WERI-Rb-1 (cell line): ENCODE measurements around the gene SMIM29.

Experiments used
- DNase-seq: peaks from one replicate; pipeline ENCODE4 v3.0.0-alpha.2; 2020
- H3K27ac ChIP-seq: fragments of 250-450 bp; sonication (Bioruptor Pico); 2 replicates; pipeline ENCODE4 v1.5.1; 2020; ENCODE audit warnings: mild to moderate bottlenecking, moderate library complexity
- H3K27me3 ChIP-seq: fragments of 250-450 bp; sonication (Bioruptor Pico); 2 replicates; pipeline ENCODE4 v1.5.1; 2021; ENCODE audit warnings: mild to moderate bottlenecking, low read depth, moderate library complexity; ENCODE audit not compliant: insufficient read depth, severe bottlenecking
- H3K36me3 ChIP-seq: fragments of 250-450 bp; sonication (Bioruptor Pico); 2 replicates; pipeline ENCODE4 v1.5.1; 2020; ENCODE audit warnings: mild to moderate bottlenecking, moderate library complexity
- H3K4me3 ChIP-seq: 2 replicates; pipeline ENCODE4 v1.5.1; 2011; ENCODE audit warnings: low read depth, mild to moderate bottlenecking, control low read depth, low read length
- H3K9me3 ChIP-seq: fragments of 250-450 bp; sonication (Bioruptor Pico); 2 replicates; pipeline ENCODE4 v1.5.1; 2021; ENCODE audit warnings: mild to moderate bottlenecking, moderate library complexity; ENCODE audit not compliant: severe bottlenecking
- TF ChIP-seq, protein P1 (sequence below): IDR thresholded peaks from 2 replicates; pipeline ENCODE4 v1.5.1; 2011; ENCODE audit warnings: low read depth, mild to moderate bottlenecking, control low read depth, inconsistent platforms, low read length

Gene SMIM29

DNA sequence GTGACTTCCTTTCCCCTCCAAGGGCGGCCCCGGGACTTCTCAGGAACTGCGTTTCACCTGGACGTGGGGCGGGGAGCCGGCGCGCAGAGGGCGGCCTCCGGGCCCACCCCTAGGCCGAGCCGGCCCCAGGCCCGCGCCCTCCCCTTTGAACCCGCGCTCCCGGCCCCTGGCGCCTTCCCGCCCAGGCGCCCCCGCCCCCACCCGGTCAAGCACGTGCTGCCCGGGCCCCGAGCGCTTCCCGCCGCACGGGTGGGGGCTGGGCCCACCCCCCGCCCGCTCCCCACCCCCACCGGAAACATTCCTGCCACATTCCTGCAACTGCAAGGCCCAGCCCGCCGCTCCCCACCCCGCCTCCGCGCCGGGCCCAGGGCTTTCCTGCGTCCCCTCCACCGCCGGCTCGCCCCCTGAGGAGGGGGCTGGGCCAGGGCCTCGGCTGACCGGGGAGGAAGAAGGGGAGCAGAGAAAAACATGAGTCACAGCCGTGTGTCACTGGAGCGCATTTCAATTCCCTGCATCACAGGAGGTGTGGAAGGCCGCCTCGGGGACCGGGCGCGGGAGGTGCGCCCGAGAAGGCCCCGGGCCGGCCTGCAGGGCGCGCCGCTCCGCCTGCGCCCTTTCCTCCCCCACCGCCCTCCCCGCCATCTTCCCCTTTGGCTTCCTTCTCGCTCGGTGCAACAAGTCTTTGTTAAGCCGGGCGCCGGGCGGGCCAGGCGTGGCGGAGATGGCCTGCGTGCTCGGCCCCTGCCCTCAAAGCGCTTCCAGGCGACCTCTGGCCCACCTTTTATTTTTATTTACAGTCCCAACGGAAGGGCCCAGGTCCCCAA is 13.3 kb downstream of the SMIM29 start:
- DNase-seq, result no peak
- H3K27ac ChIP-seq, result no peak overlapping the region
- H3K27me3 ChIP-seq, result no peaks in the 10 kb centered on the region
- no peaks in the 10 kb centered on the region for H3K9me3 ChIP-seq
- no peak overlapping the region for H3K4me3 ChIP-seq
- H3K36me3 ChIP-seq, result peaks cover 28% of the 10 kb centered on the region
- TF ChIP-seq, protein P1, sequence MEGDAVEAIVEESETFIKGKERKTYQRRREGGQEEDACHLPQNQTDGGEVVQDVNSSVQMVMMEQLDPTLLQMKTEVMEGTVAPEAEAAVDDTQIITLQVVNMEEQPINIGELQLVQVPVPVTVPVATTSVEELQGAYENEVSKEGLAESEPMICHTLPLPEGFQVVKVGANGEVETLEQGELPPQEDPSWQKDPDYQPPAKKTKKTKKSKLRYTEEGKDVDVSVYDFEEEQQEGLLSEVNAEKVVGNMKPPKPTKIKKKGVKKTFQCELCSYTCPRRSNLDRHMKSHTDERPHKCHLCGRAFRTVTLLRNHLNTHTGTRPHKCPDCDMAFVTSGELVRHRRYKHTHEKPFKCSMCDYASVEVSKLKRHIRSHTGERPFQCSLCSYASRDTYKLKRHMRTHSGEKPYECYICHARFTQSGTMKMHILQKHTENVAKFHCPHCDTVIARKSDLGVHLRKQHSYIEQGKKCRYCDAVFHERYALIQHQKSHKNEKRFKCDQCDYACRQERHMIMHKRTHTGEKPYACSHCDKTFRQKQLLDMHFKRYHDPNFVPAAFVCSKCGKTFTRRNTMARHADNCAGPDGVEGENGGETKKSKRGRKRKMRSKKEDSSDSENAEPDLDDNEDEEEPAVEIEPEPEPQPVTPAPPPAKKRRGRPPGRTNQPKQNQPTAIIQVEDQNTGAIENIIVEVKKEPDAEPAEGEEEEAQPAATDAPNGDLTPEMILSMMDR, result no peak

- Histone ChIP-seq H3K27ac (no peak overlapping the region), H3K4me3 (no peak overlapping the region)
These were observed 14.0 kb downstream of the SMIM29 start for GRCh38 chr6:34234667-34235306.

GRCh38 chr6:34233867-34234266 is 14.9 kb downstream of the SMIM29 start:
- Histone ChIP-seq H3K9me3 (no peaks in the 10 kb centered on the region), H3K27ac (no peak overlapping the region), H3K27me3 (no peaks in the 10 kb centered on the region), H3K4me3 (no peak overlapping the region), H3K36me3 (peaks cover 12% of the 10 kb centered on the region)
- TF ChIP-seq, protein P1, result no peak
- no peak for DNase-seq

More at GRCh38 chr6:34234667-34235306, 14.0 kb downstream of the SMIM29 start:
- H3K36me3 ChIP-seq, result peaks cover 21% of the 10 kb centered on the region
- no peaks in the 10 kb centered on the region for H3K27me3 ChIP-seq
- H3K9me3 ChIP-seq, result no peaks in the 10 kb centered on the region
- DNase-seq, result no peak
- TF ChIP-seq, protein P1, result no peak

GRCh38 chr6:34232901-34233300 is 15.9 kb downstream of the SMIM29 start:
- Histone ChIP-seq H3K27ac (peak overlapping the region; percentile 6; the same call in 1 of the 2 replicates), H3K27me3 (no peaks in the 10 kb centered on the region), H3K36me3 (peaks cover 4% of the 10 kb centered on the region), H3K4me3 (no peak overlapping the region), H3K9me3 (no peaks in the 10 kb centered on the region)
- TF ChIP-seq, protein P1, result no peak
- no peak for DNase-seq

DNA sequence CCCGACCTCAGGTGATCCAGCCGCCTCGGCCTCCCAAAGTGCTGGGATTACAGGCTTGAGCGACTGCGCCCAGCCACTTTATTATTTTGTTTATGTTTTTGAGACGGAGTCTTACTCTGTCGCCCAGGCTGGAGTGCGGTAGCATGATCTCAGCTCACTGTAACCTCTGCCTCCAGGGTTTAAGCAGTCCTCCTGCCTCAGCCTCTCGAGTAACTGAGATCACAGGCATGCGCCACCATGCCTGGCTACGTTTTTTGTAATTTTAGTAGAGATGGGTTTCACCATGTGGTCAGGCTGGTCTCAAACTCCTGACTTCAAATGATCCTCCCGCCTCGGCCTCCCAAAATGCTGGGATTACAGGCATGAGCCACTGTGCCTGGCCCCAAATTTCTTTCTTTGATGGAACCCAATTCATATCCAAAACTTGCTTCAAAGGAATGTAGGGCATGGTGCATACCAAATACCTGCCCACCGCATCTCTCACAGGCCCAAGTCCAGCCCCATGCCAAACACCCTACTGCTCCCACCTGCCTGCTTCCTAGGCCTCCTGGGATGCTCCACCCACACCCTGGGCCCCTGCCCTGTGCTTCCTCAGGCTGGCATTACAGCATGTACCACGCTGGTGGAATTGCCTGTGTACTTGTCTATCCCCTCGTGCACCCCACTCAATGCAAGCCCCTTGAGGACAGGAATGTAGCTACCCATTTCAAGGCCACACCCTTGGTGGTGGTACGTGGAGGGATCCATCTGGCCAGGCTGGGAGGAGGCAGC is 17.1 kb downstream of the SMIM29 start:
- Histone ChIP-seq H3K36me3 (no peaks in the 10 kb centered on the region), H3K27me3 (no peaks in the 10 kb centered on the region), H3K9me3 (no peaks in the 10 kb centered on the region), H3K27ac (no peak overlapping the region), H3K4me3 (no peak overlapping the region)
- DNase-seq, result no peak
- TF ChIP-seq, protein P1, result no peak
